Muscle layer of colon (tissue), 2 donors: ENCODE results near the gene TSC22D3.

Source experiments
- H3K27ac ChIP-seq: one replicate; pipeline ENCODE4 v1.7.0; 2013; ENCODE audit warnings: low read depth, mild to moderate bottlenecking, low read length, moderate library complexity
- H3K27me3 ChIP-seq, 2 donors: one replicate each; pipeline ENCODE4 v1.7.0; 2013; ENCODE audit warnings: low read length in 2 of 2, mild to moderate bottlenecking in 2 of 2; ENCODE audit not compliant: insufficient read depth in 2 of 2, control insufficient read depth in 1 of 2
- H3K36me3 ChIP-seq: one replicate; pipeline ENCODE4 v1.7.0; 2013; ENCODE audit warnings: mild to moderate bottlenecking, low read length; ENCODE audit not compliant: insufficient read depth
- H3K4me1 ChIP-seq: one replicate; pipeline ENCODE4 v1.7.0; 2013; ENCODE audit warnings: mild to moderate bottlenecking, low read length; ENCODE audit not compliant: insufficient read depth
- H3K4me3 ChIP-seq, 2 donors: one replicate each; pipeline ENCODE4 v1.7.0; 2013; ENCODE audit warnings: low read length in 2 of 2, low read depth in 1 of 2, mild to moderate bottlenecking in 1 of 2, moderate library complexity in 1 of 2
- H3K9ac ChIP-seq: one replicate; pipeline ENCODE4 v1.7.0; 2013; ENCODE audit warnings: low read length
- H3K9me3 ChIP-seq: one replicate; pipeline ENCODE4 v1.7.0; 2013; ENCODE audit warnings: mild to moderate bottlenecking, low read length
- donor health status: abdominal sarcoma.
- donor health status: Adenocarcinoma of cecum.

Gene TSC22D3

GRCh38 chrX:107728371-107729099, 47.1 kb downstream of the TSC22D3 start:
- peaks cover 47% of the 10 kb centered on the region for H3K4me1 ChIP-seq
- no peak overlapping the region for H3K9ac ChIP-seq
- no peak overlapping the region for H3K27ac ChIP-seq

DNA sequence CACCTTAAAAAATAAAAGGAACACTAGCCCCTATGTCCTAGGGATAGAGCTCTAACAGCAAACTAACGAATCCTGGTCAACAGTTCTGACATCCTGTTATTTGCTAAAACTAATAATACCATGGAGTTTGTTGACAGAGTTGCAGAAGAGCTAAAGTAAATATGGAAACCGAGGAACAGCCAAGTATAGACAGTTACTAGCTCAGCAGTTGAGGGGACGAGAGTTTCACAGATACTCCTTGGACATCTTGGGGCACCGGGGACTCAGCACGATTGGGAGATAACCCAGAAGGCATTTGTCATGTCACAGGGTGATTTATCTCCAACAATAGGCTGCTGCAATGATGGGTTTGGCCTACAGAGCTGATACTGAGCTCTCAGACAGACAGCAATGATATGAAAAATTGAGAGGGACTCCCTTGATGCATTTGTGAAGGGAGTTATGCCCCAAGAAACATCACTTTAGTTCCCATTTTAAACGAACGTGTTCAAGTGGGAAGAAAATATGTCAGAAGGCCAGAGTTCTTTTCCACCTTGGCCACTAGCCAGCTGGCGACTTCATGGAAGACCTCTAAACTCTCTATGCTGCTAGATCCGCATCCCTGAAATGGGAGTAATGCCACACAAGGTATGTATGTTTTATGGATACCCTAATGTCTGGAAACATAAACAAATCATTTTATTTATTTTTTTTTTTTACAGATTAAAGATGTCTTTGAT, 48.6 kb downstream of the TSC22D3 start:
- Histone ChIP-seq H3K9me3 (no peaks in the 10 kb centered on the region), H3K27me3 (no peaks in the 10 kb centered on the region), H3K36me3 (no peaks in the 10 kb centered on the region), H3K9ac (no peak overlapping the region), H3K4me1 (peaks cover 40% of the 10 kb centered on the region), H3K4me3 (no peak overlapping the region), H3K27ac (no peak overlapping the region)

More at GRCh38 chrX:107728371-107729099, 47.1 kb downstream of the TSC22D3 start:
- no peaks in the 10 kb centered on the region for H3K36me3 ChIP-seq
- no peaks in the 10 kb centered on the region for H3K27me3 ChIP-seq
- H3K9me3 ChIP-seq, result no peaks in the 10 kb centered on the region
- no peak overlapping the region for H3K4me3 ChIP-seq

DNA sequence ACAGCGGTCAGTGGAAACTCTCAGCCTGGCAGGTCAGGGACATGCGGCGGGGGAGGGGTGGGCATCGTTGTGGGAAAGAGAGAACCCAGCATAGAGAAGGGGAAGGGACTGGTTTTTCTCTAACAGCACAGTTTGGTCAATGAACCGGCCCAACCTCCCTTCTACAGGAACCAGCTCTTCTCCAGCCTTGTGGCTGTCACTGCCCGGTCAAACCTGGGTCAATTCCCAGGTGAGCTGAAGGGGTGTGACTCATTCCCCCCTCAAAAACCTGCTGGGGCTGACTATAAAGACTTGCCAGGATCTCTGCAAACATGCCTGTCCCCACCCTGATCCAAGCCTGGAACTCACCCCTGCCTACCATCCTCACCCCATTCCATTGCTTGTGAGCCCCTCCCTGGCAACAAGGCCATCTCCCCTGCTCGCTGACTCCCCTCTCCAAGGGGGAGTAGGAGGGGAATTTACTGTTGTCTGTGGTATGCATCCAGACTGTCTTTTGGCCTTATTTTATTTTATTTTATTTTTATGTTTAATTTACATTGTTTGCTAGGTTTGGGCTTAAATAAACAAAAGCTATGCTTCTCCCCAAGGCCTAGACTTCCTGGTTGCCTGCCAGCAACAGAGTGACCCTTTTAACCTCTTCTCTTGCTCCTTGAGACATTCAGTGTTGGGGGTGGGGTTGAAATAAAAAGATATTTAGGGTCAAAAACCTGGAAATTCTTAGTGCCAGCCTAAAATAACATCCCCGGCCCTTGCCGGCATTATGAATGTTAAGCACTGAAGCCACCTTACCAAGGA, 49.6 kb downstream of the TSC22D3 start:
- no peaks in the 10 kb centered on the region for H3K9me3 ChIP-seq
- peaks cover 31% of the 10 kb centered on the region for H3K4me1 ChIP-seq
- H3K4me3 ChIP-seq, result no peak overlapping the region
- H3K36me3 ChIP-seq, result no peaks in the 10 kb centered on the region
- no peak overlapping the region for H3K9ac ChIP-seq
- no peaks in the 10 kb centered on the region for H3K27me3 ChIP-seq
- H3K27ac ChIP-seq, result no peak overlapping the region

DNA sequence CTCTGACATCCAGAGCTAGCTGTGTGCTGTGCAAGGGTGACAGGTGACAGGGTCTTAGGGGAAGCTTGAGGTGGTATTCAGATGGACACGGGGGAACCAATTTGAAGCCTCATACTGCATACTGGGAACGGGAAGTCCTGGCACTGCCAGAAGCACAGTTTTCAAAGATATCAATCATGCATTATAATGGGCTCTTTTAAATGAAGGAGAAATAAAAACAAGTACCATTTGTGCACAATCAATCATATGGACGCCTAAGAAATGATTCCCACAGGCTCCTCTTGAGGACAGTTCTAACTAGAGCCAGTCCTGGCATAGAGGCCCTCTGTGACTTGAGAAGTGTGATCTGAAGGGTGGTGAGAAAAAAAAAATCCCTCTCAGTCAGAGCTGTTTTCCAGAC, 50.9 kb downstream of the TSC22D3 start:
- Histone ChIP-seq H3K9ac (no peak overlapping the region), H3K9me3 (no peaks in the 10 kb centered on the region), H3K36me3 (no peaks in the 10 kb centered on the region), H3K27me3 (no peaks in the 10 kb centered on the region), H3K27ac (no peak overlapping the region), H3K4me1 (peaks cover 20% of the 10 kb centered on the region), H3K4me3 (no peak overlapping the region)

- Histone ChIP-seq H3K9ac (no peak overlapping the region), H3K27me3 (no peaks in the 10 kb centered on the region), H3K4me3 (no peak overlapping the region), H3K36me3 (no peaks in the 10 kb centered on the region), H3K4me1 (peaks cover 9% of the 10 kb centered on the region), H3K27ac (no peak overlapping the region), H3K9me3 (no peaks in the 10 kb centered on the region)
These were observed 52.1 kb downstream of the TSC22D3 start for GRCh38 chrX:107723511-107723910.

GRCh38 chrX:107721966-107722707, 53.5 kb downstream of the TSC22D3 start:
- Histone ChIP-seq H3K9ac (no peak overlapping the region), H3K9me3 (no peaks in the 10 kb centered on the region), H3K27me3 (peaks cover 0 to 6% of the 10 kb centered on the region in 2 donors), H3K4me1 (peaks cover 14% of the 10 kb centered on the region), H3K4me3 (no peak overlapping the region), H3K27ac (no peak overlapping the region), H3K36me3 (no peaks in the 10 kb centered on the region)

- Histone ChIP-seq H3K36me3 (no peaks in the 10 kb centered on the region), H3K27me3 (peaks cover 0 to 6% of the 10 kb centered on the region in 2 donors), H3K9ac (no peak overlapping the region), H3K4me3 (no peak overlapping the region), H3K9me3 (no peaks in the 10 kb centered on the region), H3K4me1 (peaks cover 8% of the 10 kb centered on the region), H3K27ac (no peak overlapping the region)
These were observed 54.3 kb downstream of the TSC22D3 start for GRCh38 chrX:107721318-107721717.

- Histone ChIP-seq H3K4me1 (peaks cover 17% of the 10 kb centered on the region), H3K9ac (no peak overlapping the region), H3K9me3 (no peaks in the 10 kb centered on the region), H3K4me3 (no peak overlapping the region), H3K27ac (peak overlapping the region; percentile 78), H3K27me3 (peaks cover 4 to 6% of the 10 kb centered on the region in 2 donors), H3K36me3 (peaks cover 21% of the 10 kb centered on the region)
These were observed 57.4 kb downstream of the TSC22D3 start for GRCh38 chrX:107718156-107718621.

DNA sequence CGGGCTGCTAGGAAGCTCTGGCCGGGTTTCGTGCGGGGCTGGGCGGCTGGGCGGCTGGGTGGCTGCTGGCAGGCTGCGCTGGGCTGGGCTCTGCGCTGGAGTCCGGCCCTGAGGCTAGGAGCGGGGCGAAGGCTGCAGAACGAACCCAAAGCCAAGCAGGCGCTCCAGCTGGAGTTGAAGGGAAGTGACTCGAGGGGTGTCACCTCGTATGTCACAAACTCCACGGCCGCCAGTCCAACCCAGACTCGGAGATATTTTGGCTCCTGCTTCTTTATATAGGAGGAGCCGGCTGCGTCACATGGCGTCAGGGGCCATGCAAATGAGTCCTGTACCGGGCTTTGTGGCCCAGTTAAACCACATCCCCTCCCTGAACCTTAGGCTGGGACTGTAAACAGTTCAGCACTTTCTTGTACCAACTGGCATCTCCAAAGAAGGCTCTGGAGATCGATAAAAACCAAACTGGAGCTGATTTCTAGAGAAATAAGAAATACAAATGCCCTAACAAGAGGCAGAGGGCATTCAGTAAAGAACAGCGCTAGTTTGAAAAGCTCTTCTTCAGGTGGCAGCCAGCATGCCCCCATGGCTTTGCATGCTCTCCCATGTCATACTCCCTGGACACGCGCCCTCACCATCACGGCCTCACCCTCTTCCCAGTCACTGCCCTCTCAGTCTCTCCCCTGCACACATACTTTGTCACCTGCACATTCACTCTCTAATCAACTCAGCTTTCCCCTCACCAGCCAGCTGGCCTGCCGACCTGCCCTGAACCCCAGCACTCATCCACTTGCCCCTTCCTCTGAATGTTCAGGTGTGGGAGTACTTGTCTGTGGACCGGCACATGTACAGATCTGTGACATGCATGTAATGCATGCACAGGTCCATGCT, 58.5 kb downstream of the TSC22D3 start:
- Histone ChIP-seq H3K27me3 (peaks cover 4 to 6% of the 10 kb centered on the region in 2 donors), H3K9ac (no peak overlapping the region), H3K36me3 (peaks cover 21% of the 10 kb centered on the region), H3K27ac (peak overlapping the region; percentile 78), H3K4me1 (peaks cover 27% of the 10 kb centered on the region), H3K4me3 (peak overlapping the region; percentile 47 to 48), H3K9me3 (no peaks in the 10 kb centered on the region)

- H3K9me3 ChIP-seq, result no peaks in the 10 kb centered on the region
- H3K27ac ChIP-seq, result peak overlapping the region; percentile 78
- peaks cover 34% of the 10 kb centered on the region for H3K4me1 ChIP-seq
- peaks cover 4 to 6% of the 10 kb centered on the region in 2 donors for H3K27me3 ChIP-seq
- peaks cover 21% of the 10 kb centered on the region for H3K36me3 ChIP-seq
- H3K4me3 ChIP-seq, result peak overlapping the region; percentile 48 to 79
- peak overlapping the region; percentile 86 for H3K9ac ChIP-seq
These were observed 59.4 kb downstream of the TSC22D3 start for GRCh38 chrX:107716118-107716684.
